ENCODE data around the gene EFL1.
"Not testable (repeated sequence)": the region's sequence is repeated elsewhere in the genome, so short reads cannot be mapped to it uniquely, and the experiment has no call there.

The EFL1 gene

GRCh38 chr15:82195818-82196217 lies 66.7 kb downstream of the EFL1 start:
- not testable (repeated sequence) for DNase-seq

- not testable (repeated sequence) for DNase-seq
These were observed 68.0 kb downstream of the EFL1 start for GRCh38 chr15:82194488-82194887.

- not testable (repeated sequence) for DNase-seq
These were observed 69.1 kb downstream of the EFL1 start for GRCh38 chr15:82193435-82193834.

DNA sequence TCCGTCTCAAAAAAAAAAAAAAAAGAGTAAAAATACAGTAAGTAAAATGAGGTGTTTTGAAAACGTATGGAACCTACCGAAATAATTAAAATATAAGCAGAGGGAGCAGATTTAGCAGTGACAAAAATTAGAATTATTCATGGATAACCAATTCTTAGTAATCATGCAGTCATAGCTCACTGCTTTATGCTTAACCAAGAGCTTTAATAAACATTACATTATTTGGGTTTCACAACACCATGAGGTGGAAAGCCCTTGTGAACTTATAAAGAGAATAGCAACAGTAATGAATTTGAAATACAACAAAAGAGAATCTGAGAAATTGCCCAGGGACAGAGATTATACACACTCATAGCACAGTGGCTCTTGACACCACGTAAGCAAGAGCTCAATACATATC lies 70.1 kb downstream of the EFL1 start:
- DNase-seq: not testable (repeated sequence)

GRCh38 chr15:82186719-82187406 lies 75.7 kb downstream of the EFL1 start:
- no peak for DNase-seq

GRCh38 chr15:82186161-82186560 lies 76.4 kb downstream of the EFL1 start:
- DNase-seq: no peak

GRCh38 chr15:82184776-82185175 lies 77.8 kb downstream of the EFL1 start:
- no peak for DNase-seq

GRCh38 chr15:82184355-82184754 lies 78.2 kb downstream of the EFL1 start:
- DNase-seq: no peak

DNA sequence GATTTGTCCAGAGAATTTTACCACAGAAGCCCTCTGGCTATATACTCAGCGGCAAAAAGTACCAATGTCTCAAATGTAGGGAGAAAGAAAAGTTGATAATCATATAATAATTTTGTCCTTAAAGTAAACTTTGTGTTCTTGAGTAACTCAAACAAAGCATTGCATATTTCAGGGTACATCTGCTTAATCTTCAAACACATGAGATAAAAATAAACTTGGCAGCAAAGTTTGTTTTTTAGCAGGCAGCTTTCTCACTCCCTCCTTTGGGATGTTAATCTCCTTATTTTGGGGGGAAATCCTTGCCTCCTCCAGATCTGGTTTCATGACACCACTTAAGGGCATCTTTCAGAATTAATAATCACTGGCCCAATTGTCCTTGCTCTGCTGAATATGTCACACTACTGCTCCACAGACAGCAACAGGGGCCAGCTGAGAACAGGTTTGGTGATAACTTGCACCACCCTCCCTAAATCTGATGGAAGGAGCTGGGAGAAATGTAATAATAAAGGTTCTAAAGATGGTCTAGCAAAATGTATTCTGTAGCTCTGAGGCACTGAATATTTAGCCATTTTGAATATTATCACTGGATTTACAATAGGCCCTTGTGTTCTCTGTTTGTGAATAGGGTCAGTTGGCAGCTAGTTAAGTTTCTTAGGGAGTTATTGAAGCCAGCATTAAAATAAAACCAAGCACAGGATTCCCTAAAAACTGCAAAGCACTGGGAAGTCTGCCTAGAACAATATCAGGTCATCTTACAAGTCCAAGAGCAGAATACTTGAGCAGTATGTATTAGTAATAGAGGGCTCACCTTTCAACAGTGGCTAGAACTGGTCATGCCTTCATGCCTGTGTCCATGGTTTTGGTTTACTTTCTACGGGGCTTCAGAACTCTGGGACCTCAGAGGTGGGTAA lies 79.2 kb downstream of the EFL1 start:
- DNase-seq: no peak

- no peak for DNase-seq
These were observed 81.2 kb downstream of the EFL1 start for GRCh38 chr15:82181371-82181770.

- no peak for DNase-seq
These were observed 84.5 kb downstream of the EFL1 start for GRCh38 chr15:82178061-82178460.

GRCh38 chr15:82177291-82178010 lies 85.1 kb downstream of the EFL1 start:
- DNase-seq: no peak

GRCh38 chr15:82176542-82176941 lies 86.0 kb downstream of the EFL1 start:
- no peak for DNase-seq

DNA sequence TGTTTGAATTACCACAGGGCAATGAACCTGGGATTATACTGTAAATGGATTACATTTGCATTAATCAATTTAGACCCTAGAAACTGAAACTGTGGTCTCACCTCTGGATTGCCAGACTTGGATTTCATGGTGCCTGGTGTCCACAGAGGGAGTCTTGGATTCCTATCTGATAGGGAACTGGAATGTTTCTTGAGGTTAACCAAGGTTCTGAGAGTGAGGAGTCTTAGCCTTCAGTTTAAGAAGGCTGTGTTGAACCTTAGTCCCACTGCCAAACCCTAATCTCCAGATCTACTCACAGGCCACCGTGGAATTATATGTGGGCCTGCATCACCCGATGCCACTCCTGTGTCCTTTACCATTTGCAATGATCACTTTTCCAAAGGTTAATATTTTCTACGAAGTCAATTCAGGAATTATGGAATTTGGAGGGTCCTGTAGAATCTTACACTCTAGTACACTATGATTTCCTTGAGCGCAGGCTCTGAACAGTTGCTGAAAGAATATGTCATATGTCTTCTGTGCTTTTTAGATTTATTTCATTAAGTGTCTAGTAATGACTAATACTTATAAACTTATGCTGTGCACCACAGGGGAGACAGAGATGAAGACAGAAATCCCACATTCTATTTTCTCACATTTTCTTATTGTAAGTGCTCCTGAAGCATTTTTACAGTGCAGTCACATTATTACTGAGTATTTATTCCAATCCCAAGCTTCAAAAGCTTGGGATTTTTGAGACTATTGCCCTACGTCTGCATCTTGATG lies 87.9 kb downstream of the EFL1 start:
- DNase-seq: no peak

DNA sequence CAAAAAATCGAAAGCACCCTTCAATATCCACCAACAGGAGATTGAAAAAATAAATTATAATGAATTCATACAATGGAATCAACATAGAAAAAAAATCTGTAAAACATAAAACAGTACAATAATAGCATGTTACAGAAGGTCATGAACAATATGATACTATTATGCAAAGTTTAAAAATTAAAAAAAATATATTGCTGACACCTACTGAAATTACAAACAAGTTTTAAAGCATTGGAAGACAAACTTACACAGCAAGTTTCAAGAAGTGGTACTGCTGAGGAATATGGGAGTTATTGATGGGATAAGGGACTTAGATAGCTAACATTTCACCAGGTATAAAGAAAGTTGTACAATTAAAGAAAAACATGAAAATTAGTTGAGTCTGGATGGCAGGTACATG lies 89.4 kb downstream of the EFL1 start:
- DNase-seq: no peak

- no peak for DNase-seq
These were observed 90.0 kb downstream of the EFL1 start for GRCh38 chr15:82172506-82172905.

- peak in 1 of 5 donors; percentile 19 for DNase-seq
These were observed 93.8 kb downstream of the EFL1 start for GRCh38 chr15:82168757-82169156.

DNA sequence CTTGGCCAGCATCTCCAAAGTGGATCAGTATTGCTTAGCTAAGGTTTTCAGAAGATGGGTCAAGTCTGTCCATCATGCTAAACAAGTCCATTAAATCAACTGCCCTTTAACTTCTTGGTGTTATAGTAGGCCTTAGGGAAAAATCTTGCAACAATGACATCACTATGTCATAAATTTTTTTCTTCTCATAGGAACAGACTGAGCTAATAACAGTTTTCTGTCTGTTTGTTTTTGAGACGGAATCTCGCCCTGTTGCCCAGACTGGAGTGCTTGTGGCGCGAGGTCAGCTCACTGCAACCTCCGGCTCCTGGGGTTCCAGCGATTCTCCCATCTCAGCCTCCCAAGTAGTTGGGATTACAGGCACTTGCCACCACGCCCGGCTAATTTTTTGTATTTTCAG lies 94.2 kb downstream of the EFL1 start:
- no peak for DNase-seq

DNA sequence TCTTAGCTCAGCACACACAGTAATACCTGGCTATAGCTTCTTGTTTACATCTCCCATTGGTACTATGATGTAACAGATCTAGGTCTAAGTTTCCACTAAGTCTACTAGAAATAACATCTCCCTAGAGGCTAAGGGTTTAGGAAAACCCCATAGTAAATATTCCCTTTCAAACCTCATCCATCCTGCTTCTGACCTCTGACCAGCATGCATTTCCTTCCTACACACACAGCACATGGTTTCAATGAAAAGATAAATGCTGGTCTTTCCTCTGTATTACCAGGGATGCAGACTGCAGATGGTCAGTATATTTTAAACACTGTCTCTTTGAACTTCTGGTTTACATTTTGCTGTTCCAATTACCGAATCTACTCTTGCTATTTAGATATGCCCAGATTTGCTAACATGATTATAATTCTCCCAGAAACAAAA lies 96.6 kb downstream of the EFL1 start:
- no peak for DNase-seq

DNA sequence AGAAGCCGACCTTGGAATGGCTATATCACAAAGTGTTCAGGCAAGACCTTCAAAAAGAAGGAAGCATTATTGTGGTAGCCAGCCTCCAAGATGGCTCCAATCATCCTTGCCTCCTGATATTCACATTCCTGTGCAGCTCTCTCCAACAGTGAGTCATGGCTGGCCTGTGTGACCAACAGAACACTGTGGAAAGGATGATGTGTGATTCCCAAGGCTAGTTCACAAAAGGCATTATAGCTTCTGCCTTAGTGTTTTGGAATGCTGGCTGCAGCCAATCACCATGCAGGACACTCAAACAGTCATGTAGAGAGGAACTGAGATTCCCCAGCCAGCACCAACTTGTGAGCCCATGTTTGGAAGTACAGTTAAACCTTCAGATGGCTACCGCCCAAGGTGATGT lies 102.6 kb downstream of the EFL1 start:
- DNase-seq: no peak

- DNase-seq: no peak
These were observed 103.7 kb downstream of the EFL1 start for GRCh38 chr15:82158811-82159210.

GRCh38 chr15:82150645-82151044 lies 111.9 kb downstream of the EFL1 start:
- DNase-seq: no peak

Measured in T-helper 1 cell (primary cell).